Stimulated activated CD8-positive, alpha-beta memory T cell treated with anti-CD3 and anti-CD28 coated beads, Interleukin-4, amount 100 ng/mL, for 4 hours (primary cell): ENCODE measurements around the gene GALNT15.

Experiments
- DNase-seq, 2 donors: peaks; one replicate each; pipeline ENCODE4 v3.0.0-alpha.2; 2020; ENCODE audit warnings: low read depth in 2 of 2, low spot score in 1 of 2

GALNT15 gene

GRCh38 chr3:16251316-16252085, 77.0 kb downstream of the GALNT15 start:
- no peak for DNase-seq

DNA sequence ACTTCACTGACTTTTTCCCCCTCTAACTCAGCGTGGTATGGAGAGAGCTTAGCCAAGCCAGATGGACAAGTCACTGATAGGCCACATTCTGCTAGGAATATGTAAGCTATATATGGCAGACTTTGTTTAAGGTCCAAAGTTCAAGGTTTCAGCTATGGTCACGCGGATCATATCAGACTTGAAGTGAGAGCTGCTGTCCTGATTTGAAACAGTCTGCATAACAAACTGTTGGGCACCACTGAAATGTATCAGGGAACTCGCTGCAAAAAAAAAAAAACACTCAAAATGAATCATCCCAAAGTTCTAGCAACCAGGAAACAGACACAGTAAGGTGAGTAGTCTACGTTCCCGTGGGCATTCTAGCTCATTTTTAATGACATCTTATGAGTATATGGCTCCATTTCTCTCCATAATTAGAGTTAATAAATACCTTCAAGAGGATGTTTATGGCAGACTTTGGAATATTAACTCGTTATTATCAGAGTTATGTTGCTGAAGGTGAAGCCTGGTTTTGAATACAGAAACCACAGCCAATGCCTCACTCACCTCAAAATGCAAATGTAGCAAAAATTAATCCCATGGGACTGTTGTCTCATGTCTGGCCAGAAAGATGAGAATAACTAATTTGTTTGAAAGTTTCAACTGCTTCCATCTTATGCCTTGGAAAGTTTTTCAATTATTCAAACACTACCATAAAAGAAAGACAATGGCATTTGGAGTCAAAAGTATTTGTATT, 77.9 kb downstream of the GALNT15 start:
- no peak for DNase-seq

- DNase-seq = no peak
Observed at GRCh38 chr3:16252988-16253387, 78.5 kb downstream of the GALNT15 start.

- no peak for DNase-seq
Observed at GRCh38 chr3:16253601-16254000, 79.1 kb downstream of the GALNT15 start.

DNA sequence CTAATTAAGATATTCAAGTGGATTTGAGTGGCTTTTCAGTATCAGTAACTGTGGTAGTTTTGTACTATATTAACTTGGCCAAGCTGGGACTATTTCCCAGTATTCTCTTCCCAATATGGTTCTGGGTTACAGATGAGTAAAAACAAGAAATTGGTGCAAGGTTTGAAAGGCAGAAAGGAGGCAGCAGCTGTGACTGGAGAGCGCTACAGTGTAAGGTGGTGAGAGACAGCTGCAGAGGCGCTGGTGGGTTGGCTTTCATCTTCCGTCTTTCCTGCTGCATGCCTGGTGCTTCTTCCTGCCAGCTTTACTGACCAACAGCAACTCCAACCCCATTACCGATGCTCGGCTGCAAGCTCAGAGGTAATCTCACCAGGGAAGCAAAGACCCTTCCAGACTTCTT, 80.4 kb downstream of the GALNT15 start:
- DNase-seq = no peak

GRCh38 chr3:16255326-16255725, 80.8 kb downstream of the GALNT15 start:
- no peak for DNase-seq

DNA sequence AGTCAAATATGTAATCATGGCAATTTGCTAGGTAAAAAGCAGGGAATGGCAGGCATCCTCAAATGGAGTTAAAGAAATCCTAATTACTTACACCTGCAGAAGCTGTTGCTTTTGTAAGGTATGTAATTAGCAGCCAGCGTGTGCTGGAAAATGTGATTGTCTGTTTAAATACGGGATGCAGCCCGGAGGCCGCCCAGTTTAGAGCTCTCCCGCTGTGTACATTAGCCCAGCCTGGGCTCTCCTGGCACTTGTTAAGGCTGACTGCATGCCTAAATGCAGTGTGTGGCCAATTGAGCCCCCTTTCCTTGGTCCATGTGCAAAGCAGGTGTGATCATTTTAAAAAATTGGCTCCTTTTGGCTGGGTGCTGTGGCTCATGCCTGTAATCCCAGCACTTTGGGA, 81.2 kb downstream of the GALNT15 start:
- no peak for DNase-seq

- no peak for DNase-seq
Observed at GRCh38 chr3:16257309-16257708, 82.8 kb downstream of the GALNT15 start.

GRCh38 chr3:16258177-16258576, 83.7 kb downstream of the GALNT15 start:
- no peak for DNase-seq

GRCh38 chr3:16258866-16259265, 84.4 kb downstream of the GALNT15 start:
- no peak for DNase-seq

DNA sequence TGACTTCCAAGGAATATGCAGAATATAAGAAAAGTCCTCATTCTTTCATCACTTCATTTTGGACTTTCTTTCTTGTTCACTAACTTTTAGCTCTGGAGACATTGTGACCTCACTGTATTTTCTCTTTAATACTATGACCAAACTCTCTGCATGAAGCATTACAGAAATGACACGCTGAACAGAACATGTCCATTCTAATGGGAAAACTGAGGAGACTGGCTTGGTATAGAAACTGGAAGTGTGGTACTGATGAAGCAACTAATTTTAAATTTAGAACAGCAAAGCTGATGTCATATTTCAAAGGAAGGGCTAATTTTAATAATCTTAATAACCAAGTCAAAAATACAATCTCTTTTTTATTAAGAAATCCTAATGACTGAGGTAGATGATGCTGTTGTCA, 85.6 kb downstream of the GALNT15 start:
- DNase-seq = no peak

DNA sequence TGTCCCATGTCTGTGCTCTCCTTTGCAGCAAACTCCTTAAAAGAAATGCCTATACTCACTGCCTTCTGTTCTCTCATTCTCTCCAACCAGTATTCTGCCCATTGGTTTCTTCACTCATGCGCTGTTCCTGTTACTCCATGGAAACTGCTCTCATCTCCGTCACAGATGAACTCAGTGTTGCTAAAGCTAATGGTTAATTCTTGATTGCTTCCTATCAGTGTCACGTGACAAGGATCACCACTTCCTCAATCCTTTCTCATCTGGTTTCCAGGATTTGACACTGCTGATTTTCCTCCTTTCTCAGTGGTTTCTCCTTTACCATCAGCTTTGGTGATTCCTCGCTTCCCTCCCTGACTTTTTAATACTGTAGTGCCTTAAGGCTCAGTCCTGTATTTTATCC, 87.7 kb downstream of the GALNT15 start:
- DNase-seq = no peak

DNA sequence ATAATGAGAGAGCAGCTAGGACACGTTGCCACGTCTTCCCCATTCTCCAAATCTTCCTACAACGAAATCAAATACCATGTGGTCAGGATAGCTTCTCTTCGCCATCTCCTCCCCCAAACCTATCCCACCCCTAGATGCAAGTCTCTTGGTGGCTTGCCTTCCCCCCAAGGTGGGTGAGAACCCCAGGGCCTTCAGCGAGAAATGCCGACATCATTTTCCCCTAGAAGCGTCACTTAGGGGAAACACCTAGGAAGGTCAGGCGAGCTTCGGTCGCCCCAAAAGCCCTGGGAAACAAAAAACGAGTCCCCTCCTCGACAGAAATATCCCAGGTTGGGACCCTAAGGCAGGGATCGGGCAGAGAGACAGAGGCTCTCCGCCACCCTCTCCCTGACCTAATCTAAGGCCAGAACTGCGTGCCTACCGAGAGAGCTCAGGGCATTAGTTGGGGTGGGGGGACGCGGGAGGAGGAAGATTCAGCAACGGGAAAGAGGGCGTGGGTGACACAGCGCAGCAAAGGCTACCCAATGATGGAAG, 89.8 kb downstream of the GALNT15 start:
- no peak for DNase-seq

DNA sequence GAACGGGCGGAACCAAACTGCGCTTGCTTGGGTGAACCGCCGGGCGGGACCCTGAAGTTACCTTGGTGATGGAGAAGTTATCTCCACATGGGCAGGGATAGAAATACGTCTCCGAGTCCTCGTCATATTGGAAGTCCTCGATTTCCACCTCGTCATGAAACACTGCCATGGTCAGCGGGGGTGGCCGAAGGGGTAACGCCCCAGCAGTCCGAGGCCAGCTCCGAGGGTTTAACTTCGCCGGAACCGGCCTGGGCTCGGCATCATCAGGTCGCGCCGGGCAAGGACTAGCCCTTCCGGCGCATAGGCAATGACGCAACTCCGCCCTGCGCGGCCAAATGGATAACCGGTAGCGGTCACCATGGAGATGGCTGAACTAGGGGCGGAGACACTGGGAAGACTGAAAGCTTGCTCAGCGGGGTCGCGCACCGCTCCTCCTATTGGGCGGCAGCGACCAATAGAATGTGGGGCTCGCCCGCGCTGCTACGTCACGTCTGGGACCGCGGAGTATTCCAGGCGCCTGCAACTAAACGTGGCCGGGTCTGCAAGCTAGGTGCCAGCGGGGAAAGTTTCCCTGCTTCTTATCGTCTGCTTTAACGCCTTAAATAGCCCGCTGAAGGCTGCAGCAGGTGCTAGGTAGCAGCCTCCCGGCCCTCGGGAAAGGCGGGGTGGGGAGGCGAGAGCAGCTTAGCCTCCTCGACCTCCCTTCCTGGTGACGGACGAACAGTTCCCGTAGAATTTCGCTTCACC, 90.4 kb downstream of the GALNT15 start, which contains the start of the genes DPH3 and OXNAD1:
TSS of gene DPH3 (minus strand) at position 236 of the 747 bp plus-strand sequence. CDS start at position 169, 67 bp downstream.
TSS of gene OXNAD1 (plus strand) at position 505 of the 747 bp plus-strand sequence. CDS start 5,741 bp downstream, outside the sequence.
- peak; percentile 99 for DNase-seq

DNA sequence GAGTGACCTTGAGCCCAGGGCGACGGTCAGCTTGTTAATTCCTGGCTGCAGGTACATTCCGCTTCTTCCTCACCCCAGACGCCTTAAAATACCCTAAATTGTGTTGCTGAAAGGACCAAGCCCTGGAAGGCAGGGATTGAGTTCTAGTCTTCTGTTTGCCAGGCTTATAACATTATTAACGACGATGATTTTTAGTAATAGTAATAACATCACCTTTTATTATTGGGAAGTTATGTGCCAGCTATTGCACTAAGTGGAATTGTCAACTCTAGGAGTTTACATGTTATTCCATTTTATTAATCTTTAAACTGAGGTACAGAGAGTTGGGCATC, 90.9 kb downstream of the GALNT15 start:
- no peak for DNase-seq

DNA sequence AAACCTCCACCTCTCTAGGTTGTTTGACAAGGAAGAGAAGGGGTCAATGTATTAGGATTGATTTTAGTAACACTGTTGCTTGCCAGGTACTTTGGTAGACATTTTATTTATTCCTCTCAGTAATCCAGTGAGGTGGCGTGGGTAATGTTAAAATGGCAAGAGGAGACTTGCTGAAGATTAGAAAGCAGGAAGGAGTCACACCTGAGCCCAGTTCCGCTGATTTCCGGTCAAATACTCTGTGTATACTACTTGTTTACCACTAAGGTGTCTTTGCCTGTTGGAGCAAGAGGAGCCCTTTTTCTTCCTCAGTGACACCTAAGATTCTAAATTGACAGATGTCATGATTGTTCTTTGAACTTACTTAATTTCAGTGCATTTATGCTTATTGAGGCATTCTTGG, 92.2 kb downstream of the GALNT15 start:
- DNase-seq = no peak

DNA sequence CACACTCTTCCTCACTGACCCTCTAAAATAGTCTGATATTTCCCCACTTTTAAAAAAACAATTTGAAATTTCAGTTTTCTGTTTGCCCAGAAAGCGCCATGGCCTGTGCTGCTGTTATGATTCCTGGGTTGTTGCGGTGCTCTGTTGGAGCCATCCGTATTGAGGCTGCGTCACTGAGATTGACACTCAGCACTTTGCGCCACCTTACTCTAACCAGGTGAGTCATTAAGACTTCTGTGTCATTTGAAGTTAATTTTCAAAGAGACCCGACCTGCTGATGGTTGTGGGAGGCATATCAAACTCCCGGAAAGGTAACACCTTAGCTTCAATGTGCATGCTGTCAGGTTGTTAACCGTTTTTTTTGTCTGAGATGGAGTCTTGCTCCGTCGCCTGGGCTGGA, 96.4 kb downstream of the GALNT15 start:
- DNase-seq = no peak

- DNase-seq = no peak
Observed at GRCh38 chr3:16272588-16272987, 98.1 kb downstream of the GALNT15 start.

DNA sequence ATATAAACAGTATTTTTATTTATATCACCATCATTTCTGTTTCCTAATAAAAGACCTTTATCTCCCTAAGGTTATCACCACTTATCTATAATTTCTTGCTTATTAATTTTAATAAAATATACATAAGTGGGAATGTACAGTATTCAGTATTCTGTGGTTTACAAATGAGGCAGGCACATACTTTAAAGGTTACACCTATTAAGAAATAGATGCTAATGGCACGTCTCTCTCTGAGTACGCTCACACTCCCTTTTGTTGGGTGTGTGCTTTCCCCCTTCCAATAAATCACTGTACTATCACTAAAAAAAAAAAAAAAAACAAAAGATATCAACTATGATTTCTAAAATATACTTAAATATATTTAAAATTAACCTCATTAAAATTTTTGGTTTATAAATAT, 99.4 kb downstream of the GALNT15 start:
- no peak for DNase-seq

DNA sequence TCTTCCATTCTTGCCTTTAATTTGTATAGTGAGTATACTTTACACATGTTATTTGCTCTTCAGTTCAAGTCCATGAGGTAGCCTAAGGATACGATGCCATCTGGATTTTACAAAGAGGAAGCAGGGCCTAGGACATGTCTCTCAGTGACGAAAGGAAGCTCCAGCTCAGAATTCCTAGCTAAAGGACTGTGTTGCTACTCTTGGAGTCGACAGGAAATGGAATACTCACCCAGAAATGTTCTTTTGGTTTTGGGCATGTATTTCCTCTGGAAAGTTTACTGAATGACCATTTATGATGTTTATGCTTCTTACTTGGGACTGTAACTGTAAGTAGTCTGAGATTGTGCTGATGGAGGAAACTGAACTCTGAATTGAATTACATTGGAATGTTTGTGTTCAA, 103.0 kb downstream of the GALNT15 start:
- no peak for DNase-seq

- no peak for DNase-seq
Observed at GRCh38 chr3:16279010-16279801, 104.7 kb downstream of the GALNT15 start.
